ENCODE measurements around the gene AP4B1. TPM values are rescaled to one million over a fixed set of nuclear protein-coding genes. Genes with fewer than 3 reads are reported as not detected.

The AP4B1 gene
- total RNA-seq, 6 donors from 2014 or later = 6.2 to 29.3 (median 14.0) TPM

DNA sequence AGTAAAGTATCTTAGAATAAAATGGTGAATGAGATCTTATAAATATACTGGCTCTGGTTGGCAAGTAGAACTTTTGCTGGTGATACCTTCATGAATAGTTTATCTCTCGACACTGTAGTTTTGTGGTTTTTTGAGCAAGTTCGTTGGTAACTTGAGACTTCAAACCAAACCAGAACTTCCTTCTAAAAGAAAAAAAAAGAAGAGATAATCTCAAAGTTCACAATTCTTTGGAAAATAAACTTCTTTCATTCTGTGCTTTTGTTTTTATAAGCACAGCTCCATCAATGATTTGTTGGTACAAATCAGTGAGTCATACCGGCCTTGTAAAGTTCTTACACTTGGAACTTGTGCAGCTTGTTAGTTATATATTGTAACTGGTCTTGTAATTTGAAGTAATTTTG is 26.9 kb upstream of the AP4B1 start:
- peak overlapping the region in 3 of 4 donors; percentile 96 to 99 (median 99) for H3K27ac ChIP-seq
- 14 to 15% methylated on average over 3 of the region's 3 CpGs for WGBS, 2 donors

DNA sequence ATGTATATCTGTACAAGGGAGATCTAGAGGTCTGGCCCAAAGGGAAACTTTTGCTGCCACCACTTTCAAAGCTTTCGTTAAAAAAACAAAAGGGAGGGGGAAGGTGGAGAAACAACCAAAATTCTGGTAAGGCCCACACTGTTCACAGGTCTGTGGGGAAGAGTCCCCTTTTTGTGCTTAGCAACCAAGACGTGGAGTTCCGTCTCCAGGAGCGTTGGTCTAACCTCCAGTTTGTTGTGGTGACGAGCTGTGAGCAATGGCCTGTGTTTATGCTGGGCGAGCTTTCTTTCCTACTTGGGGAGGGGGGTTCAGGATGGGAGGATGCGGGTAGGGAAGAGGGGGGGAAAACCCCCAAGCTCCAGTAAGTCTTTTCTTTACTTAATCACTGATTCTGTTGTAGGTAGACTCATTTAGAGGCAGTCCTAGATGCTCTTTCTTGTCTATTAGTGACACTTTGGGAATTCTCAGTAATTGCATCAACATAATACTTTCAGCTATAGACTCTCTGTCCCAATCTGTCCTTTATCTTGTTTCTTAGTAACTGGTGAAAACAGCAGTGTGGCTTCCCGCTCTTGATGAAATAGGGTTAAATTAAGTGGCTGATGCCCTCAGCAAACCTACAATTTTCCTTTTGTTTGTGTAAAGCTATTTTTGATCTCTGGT is 26.0 kb upstream of the AP4B1 start:
- WGBS, 2 donors = 1% methylated on average over 8 of the region's 8 CpGs
- H3K4me1 ChIP-seq = peaks cover 23 to 49% (median 40%) of the 10 kb centered on the region in 4 donors
- peak overlapping the region; percentile 96 to 99 (median 98) for H3K27ac ChIP-seq
- H3K4me3 ChIP-seq = peak overlapping the region; percentile 71 to 94 (median 84)
- no peaks in the 10 kb centered on the region for H3K36me3 ChIP-seq
- H3K9me3 ChIP-seq = no peaks in the 10 kb centered on the region
- no peak for TF ChIP-seq POLR2AphosphoS5 (IDR thresholded peaks at IDR 0.05)
- no peak for TF ChIP-seq POLR2A (IDR thresholded peaks at IDR 0.05)
- TF ChIP-seq CTCF (IDR thresholded peaks at IDR 0.05) = no peak
- no peak for TF ChIP-seq EP300 (IDR thresholded peaks at IDR 0.05)
- ATAC-seq (ENCODE audit: low FRiP score in 2 of 2) (peak; percentile 57 to 73), DNase-seq (peak in 1 of 2 donors; percentile 68)
- H3K27me3 ChIP-seq = no peaks in the 10 kb centered on the region

More for the DNA sequence above, 26.9 kb upstream of the AP4B1 start:
- Histone ChIP-seq H3K27me3 (no peaks in the 10 kb centered on the region), H3K36me3 (no peaks in the 10 kb centered on the region), H3K4me3 (peak overlapping the region in 2 of 4 donors; percentile 81 to 94), H3K9me3 (no peaks in the 10 kb centered on the region), H3K4me1 (peaks cover 31 to 49% (median 41%) of the 10 kb centered on the region in 4 donors)
- TF ChIP-seq POLR2A (IDR thresholded peaks at IDR 0.05) = no peak
- TF ChIP-seq EP300 (IDR thresholded peaks at IDR 0.05) = no peak
- no peak for TF ChIP-seq POLR2AphosphoS5 (IDR thresholded peaks at IDR 0.05)
- no peak for TF ChIP-seq CTCF (IDR thresholded peaks at IDR 0.05)
- DNase-seq (no peak), ATAC-seq (ENCODE audit: low FRiP score in 2 of 2) (no peak)

DNA sequence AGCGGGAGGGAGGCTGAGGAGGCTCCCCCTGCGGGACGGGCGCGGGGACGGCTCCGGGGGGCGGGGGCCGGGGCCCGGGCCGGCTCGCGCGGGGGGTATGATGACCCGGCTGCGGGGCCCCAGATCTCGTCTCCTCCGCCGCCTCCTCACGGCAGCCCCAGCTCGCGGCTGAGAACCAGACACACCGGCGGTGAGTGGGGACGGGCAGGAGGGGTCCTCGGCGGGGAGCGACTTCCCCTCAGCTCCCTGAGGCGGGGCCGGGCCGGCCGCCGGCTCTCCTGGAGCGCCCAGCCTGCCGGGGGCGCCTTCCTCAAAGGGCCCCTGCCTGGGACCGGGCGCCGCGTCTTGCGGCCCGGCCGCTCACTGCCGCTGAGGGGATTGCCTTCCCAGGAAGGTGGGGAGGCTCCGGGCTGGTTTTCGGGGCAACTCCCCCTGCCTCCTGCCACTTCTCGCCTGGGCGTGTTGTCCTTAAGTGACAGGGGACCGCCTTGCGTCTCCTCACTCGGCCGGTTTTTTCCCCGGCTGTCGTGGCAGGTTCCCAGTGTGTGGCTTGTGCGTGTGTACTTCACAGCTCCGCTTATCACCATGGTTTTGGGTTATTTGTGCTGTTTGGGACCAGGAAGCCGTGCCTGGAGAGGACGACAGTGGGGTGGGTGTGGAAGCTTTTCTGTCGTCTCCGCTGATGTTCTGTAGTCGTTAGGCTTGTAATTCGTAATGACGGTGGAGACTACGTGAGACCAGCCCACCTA is 25.3 kb upstream of the AP4B1 start:
- Histone ChIP-seq H3K4me1 (peaks cover 23 to 49% (median 39%) of the 10 kb centered on the region in 4 donors), H3K27ac (peak overlapping the region; percentile 96 to 99 (median 98)), H3K27me3 (no peaks in the 10 kb centered on the region), H3K4me3 (peak overlapping the region; percentile 71 to 94 (median 84)), H3K9me3 (no peaks in the 10 kb centered on the region), H3K36me3 (no peaks in the 10 kb centered on the region)
- ATAC-seq (ENCODE audit: low FRiP score in 2 of 2) = peak; percentile 64 to 76
- TF ChIP-seq POLR2AphosphoS5 (IDR thresholded peaks at IDR 0.05) (peak; percentile 34 to 47), EP300 (IDR thresholded peaks at IDR 0.05) (peak in 1 of 4 donors; percentile 16), POLR2A (IDR thresholded peaks at IDR 0.05) (peak in 2 of 4 donors; percentile 34 to 73), CTCF (IDR thresholded peaks at IDR 0.05) (no peak)
- DNase-seq = peak; percentile 71 to 92
- 0 to 3% methylated on average over 8 to 32 of the region's 64 CpGs for WGBS, 2 donors

DNA sequence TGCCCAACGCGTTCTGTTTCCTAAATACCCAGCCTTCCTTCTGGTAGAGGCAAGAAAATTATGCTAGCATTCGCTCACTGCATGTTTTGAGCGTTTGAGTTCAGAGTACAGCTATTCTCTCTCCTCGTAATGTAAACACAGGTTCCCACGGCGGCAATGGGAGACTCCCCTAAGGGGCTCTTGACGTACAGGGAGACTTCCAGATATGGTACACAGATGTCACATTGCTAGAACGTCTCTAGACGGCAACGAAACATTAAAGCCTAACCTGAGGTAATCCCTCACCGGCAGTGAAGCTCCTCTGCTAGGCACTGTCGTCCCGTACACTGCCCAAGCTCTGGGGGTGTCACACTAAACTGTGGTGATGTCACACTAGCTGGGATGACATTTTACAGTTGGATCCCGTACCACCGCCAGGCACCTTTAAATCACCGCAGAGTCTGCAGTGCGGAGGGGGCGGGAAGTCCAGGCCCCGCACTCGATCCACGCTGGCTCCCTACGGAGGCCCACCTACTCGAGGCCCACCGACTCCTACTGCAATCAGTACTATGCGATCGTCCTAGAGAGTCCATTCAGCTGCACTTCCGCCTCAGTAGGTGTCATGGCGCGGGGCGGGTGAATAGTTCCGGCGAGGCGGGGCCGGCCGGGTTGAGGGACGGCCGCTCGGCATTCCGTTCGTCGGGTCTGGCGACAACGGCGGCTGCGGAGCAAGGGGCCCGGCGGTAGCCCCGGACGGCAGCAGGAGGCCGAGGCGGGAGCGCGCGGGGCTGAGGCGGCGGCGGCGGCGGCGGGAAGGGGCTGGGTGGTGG is 24.5 kb upstream of the AP4B1 start, which contains the start of gene HIPK1:
TSS of gene HIPK1 (plus strand) at position 384 of the 809 bp plus-strand sequence.
- TF ChIP-seq CTCF (IDR thresholded peaks at IDR 0.05) = peak in 3 of 6 experiments; percentile 26 to 44 (median 30)
- peak; percentile 40 to 87 (median 54) for TF ChIP-seq POLR2A (IDR thresholded peaks at IDR 0.05)
- TF ChIP-seq POLR2AphosphoS5 (IDR thresholded peaks at IDR 0.05) = peak; percentile 87 to 90
- TF ChIP-seq EP300 (IDR thresholded peaks at IDR 0.05) = peak in 1 of 4 donors; percentile 37
- H3K36me3 ChIP-seq = no peaks in the 10 kb centered on the region
- H3K27ac ChIP-seq = peak within 1 kb of the TSS; percentile 96 to 99 (median 98)
- peak within 1 kb of the TSS; percentile 71 to 94 (median 84) for H3K4me3 ChIP-seq
- 0 to 1% methylated on average over 20 to 27 of the region's 61 CpGs for WGBS, 2 donors
- peak; percentile 96 for ATAC-seq (ENCODE audit: low FRiP score in 2 of 2)
- peaks cover 23 to 48% (median 38%) of the 10 kb centered on the region in 4 donors for H3K4me1 ChIP-seq
- no peaks in the 10 kb centered on the region for H3K27me3 ChIP-seq
- no peaks in the 10 kb centered on the region for H3K9me3 ChIP-seq
- peak; percentile 96 to 98 for DNase-seq
